ENCODE results near the gene LGSN. TPM values are rescaled to one million over a fixed set of nuclear protein-coding genes. Genes with fewer than 3 reads are reported as not detected.
A peak's percentile ranks its signal among the peaks of the same experiment; 100 is the strongest.

LGSN gene
- total RNA-seq, 2 donors from 2014 or later = 0.37 TPM; not detected in 1

GRCh38 chr6:63355632-63356031, 35.8 kb upstream of the LGSN start:
- no peaks in the 10 kb centered on the region for H3K27me3 ChIP-seq (ENCODE audit: control insufficient read depth, insufficient read depth, low read length, poor library complexity, severe bottlenecking)
- no peak for TF ChIP-seq CTCF (conservative IDR thresholded peaks at IDR 0.05)
- no peaks in the 10 kb centered on the region for H3K36me3 ChIP-seq (ENCODE audit: control insufficient read depth, insufficient read depth, low read length)
- Mint-ChIP-seq H3K4me1 (no peaks in the 10 kb centered on the region), H3K36me3 (ENCODE audit: low read depth) (no peaks in the 10 kb centered on the region), H3K4me3 (no peak overlapping the region), H3K27ac (no peak overlapping the region), H3K27me3 (ENCODE audit: insufficient read depth) (peaks cover 4% of the 10 kb centered on the region), H3K9me3 (peaks cover 18% of the 10 kb centered on the region)
- no peak overlapping the region for H3K27ac ChIP-seq (ENCODE audit: low read depth, low read length)
- WGBS, 2 experiments (ENCODE audit: insufficient coverage in 1 of 2, insufficient read length in 1 of 2) = 92 to 95% methylated on average over 4 of the region's 4 CpGs
- no peaks in the 10 kb centered on the region for H3K9me3 ChIP-seq (ENCODE audit: control insufficient read depth, low read length)
- no peak overlapping the region for H3K4me3 ChIP-seq (ENCODE audit: low read length)
- no peak overlapping the region for H3K9ac ChIP-seq (ENCODE audit: extremely low read depth, low read length, poor library complexity, severe bottlenecking)
- DNase-seq = no peak
- peaks cover 3% of the 10 kb centered on the region for H3K4me1 ChIP-seq (ENCODE audit: control insufficient read depth, insufficient read depth, low read length)

- H3K27ac Mint-ChIP-seq = no peak overlapping the region
- H3K4me1 Mint-ChIP-seq = no peaks in the 10 kb centered on the region
- H3K9me3 Mint-ChIP-seq = no peaks in the 10 kb centered on the region
- Histone ChIP-seq H3K9me3 (ENCODE audit: control insufficient read depth, low read length) (no peaks in the 10 kb centered on the region), H3K9ac (ENCODE audit: extremely low read depth, low read length, poor library complexity, severe bottlenecking) (no peak overlapping the region), H3K36me3 (ENCODE audit: control insufficient read depth, insufficient read depth, low read length) (no peaks in the 10 kb centered on the region), H3K27ac (ENCODE audit: low read depth, low read length) (no peak overlapping the region), H3K4me1 (ENCODE audit: control insufficient read depth, insufficient read depth, low read length) (peaks cover 3% of the 10 kb centered on the region), H3K4me3 (ENCODE audit: low read length) (no peak overlapping the region), H3K27me3 (ENCODE audit: control insufficient read depth, insufficient read depth, low read length, poor library complexity, severe bottlenecking) (no peaks in the 10 kb centered on the region)
- no peak for DNase-seq
- peaks cover 4% of the 10 kb centered on the region for H3K27me3 Mint-ChIP-seq (ENCODE audit: insufficient read depth)
- WGBS, 2 experiments (ENCODE audit: insufficient coverage in 1 of 2, insufficient read length in 1 of 2) = no CpG with 5 or more reads among the region's 1 CpG
- no peak overlapping the region for H3K4me3 Mint-ChIP-seq
- no peak for TF ChIP-seq CTCF (conservative IDR thresholded peaks at IDR 0.05)
- no peaks in the 10 kb centered on the region for H3K36me3 Mint-ChIP-seq (ENCODE audit: low read depth)
Observed at GRCh38 chr6:63353286-63353630, 33.5 kb upstream of the LGSN start.

GRCh38 chr6:63352544-63353285, 32.9 kb upstream of the LGSN start:
- no peaks in the 10 kb centered on the region for H3K36me3 Mint-ChIP-seq (ENCODE audit: low read depth)
- peaks cover 4% of the 10 kb centered on the region for H3K27me3 Mint-ChIP-seq (ENCODE audit: insufficient read depth)
- H3K4me3 Mint-ChIP-seq = no peak overlapping the region
- Histone ChIP-seq H3K27me3 (ENCODE audit: control insufficient read depth, insufficient read depth, low read length, poor library complexity, severe bottlenecking) (no peaks in the 10 kb centered on the region), H3K36me3 (ENCODE audit: control insufficient read depth, insufficient read depth, low read length) (no peaks in the 10 kb centered on the region), H3K4me1 (ENCODE audit: control insufficient read depth, insufficient read depth, low read length) (peaks cover 3% of the 10 kb centered on the region), H3K27ac (ENCODE audit: low read depth, low read length) (no peak overlapping the region), H3K9me3 (ENCODE audit: control insufficient read depth, low read length) (no peaks in the 10 kb centered on the region), H3K9ac (ENCODE audit: extremely low read depth, low read length, poor library complexity, severe bottlenecking) (no peak overlapping the region), H3K4me3 (ENCODE audit: low read length) (no peak overlapping the region)
- H3K9me3 Mint-ChIP-seq = no peaks in the 10 kb centered on the region
- H3K4me1 Mint-ChIP-seq = no peaks in the 10 kb centered on the region
- no peak overlapping the region for H3K27ac Mint-ChIP-seq
- TF ChIP-seq CTCF (conservative IDR thresholded peaks at IDR 0.05) = peak; percentile 77
- peak; percentile 70 for DNase-seq
- WGBS, 2 experiments (ENCODE audit: insufficient coverage in 1 of 2, insufficient read length in 1 of 2) = 64 to 81% methylated on average over 3 to 7 of the region's 7 CpGs
